ENCODE measurements around the gene AGER.

GRCh38 chr6:32177788-32178546 lies 6.1 kb downstream of the AGER start, which contains the start of gene RNF5:
- no peak for TF ChIP-seq CTCF (IDR thresholded peaks at IDR 0.05)
- TF ChIP-seq NR3C1 (IDR thresholded peaks at IDR 0.05) = no peak
- TF ChIP-seq EP300 (IDR thresholded peaks at IDR 0.05) = no peak
- TF ChIP-seq CBX8 (IDR thresholded peaks at IDR 0.05) = no peak
- no peak for TF ChIP-seq ZSCAN20 (CRISPR knock-in tag; IDR thresholded peaks at IDR 0.05)
- no peak for TF ChIP-seq JUNB (IDR thresholded peaks at IDR 0.05)
- no peak for TF ChIP-seq TFCP2L1 (CRISPR knock-in tag; IDR thresholded peaks at IDR 0.05)
- TF ChIP-seq POLR2A (IDR thresholded peaks at IDR 0.05; ENCODE audit: low read length) = no peak
- no peak for TF ChIP-seq FOSB (CRISPR knock-in tag; IDR thresholded peaks at IDR 0.05)
- no peak for TF ChIP-seq RCOR1 (IDR thresholded peaks at IDR 0.05; ENCODE audit: low read depth, low read length)
- TF ChIP-seq MYC (IDR thresholded peaks at IDR 0.05; ENCODE audit: borderline replicate concordance, low read length) = no peak
- no peak for TF ChIP-seq SMC3 (IDR thresholded peaks at IDR 0.05)
- TF ChIP-seq RFX5 (IDR thresholded peaks at IDR 0.05) = peak; percentile 21; the same call in 1 of the 2 replicates

Measured in A549 (cell line).